Activated CD8-positive, alpha-beta memory T cell treated with anti-CD3 and anti-CD28 coated beads, Interleukin-2, amount 50 U/mL, for 1 hour (primary cell): ENCODE data around the gene GNAZ.
"Not testable (repeated sequence)": the region's sequence is repeated elsewhere in the genome, so short reads cannot be mapped to it uniquely, and the experiment has no call there.

ENCODE experiments used
- DNase-seq: peaks from one replicate; pipeline ENCODE4 v3.0.0-alpha.2; 2020; ENCODE audit errors: extremely low read depth

Gene GNAZ

DNA sequence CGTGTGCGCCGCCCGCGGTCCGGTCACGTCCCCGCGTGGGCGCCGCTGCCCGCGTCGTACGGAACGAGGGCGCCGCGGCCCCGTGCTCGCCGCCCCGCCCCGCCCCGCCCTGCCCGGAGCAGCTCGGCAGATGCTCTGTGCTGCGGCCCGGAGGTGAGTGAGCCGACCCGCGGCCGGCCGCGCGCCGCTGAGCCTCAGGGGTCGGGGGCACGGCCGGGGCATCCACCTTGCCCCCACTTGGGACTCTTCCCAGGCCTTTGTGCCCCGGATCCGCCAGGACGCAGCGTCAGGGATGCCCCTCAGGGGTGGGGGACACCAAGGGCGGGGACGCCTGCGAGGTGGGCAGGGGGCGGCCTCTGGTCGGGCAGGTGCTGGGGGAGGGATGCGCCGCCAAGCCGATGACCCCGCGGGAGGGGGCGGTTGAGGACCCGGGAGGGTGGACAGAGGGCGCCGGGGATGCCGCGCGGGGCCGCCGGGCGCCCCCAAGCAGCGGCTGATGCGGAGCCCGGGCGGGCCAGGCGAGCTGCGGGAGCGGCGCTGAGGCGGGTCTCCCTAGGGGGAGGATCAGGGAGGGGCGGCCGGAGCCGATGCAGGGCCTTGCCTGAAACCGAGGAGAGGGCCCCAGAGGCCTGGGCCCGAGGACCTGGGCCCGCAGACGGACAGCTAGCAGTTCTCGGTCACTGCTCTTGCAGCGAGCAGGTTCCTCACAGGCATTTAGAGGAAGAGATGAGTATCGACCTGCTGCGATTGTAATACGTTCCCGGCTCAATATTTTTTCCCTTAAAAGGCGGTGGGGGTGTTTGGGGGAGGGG lies at the start of gene GNAZ:
TSS of gene GNAZ (plus strand) at position 102 of the 812 bp plus-strand sequence. CDS start 25,177 bp downstream, outside the sequence.
- DNase-seq, result no peak

GRCh38 chr22:23020659-23021293 lies 49.5 kb upstream of the GNAZ start:
- no peak for DNase-seq

DNA sequence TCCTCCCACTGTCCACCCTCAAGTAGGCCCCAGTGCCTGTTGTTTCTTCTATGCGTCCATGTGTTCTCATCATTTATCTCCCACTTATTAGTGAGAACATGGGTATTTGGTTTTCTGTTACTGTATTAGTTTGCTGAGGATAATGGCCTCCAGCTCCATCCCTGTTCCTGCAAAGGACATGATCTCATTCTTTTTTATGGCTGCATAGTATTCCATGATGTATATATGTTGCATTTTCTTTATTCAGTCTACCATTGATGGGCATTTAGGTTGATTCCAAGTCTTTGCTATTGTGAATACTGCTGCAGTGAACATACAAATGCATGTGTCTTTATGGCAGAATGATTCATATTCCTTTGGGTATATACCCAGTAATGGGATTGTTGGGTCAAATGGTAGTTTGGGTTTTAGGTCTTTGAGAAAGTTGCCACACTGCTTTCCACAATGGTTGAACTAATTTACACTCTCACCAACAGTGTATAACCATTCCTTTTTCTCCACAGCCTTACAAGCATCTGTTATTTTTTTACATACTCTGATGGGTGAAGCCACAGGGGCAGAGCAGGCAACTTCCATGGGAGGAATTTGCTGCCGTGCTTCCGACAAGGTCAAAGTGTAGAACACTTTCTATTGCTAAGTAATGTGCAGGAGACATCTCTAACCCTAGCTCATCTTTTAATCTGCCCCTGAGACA lies 48.5 kb upstream of the GNAZ start:
- DNase-seq, result not testable (repeated sequence)

GRCh38 chr22:23023294-23023693 lies 47.0 kb upstream of the GNAZ start:
- no peak for DNase-seq

DNA sequence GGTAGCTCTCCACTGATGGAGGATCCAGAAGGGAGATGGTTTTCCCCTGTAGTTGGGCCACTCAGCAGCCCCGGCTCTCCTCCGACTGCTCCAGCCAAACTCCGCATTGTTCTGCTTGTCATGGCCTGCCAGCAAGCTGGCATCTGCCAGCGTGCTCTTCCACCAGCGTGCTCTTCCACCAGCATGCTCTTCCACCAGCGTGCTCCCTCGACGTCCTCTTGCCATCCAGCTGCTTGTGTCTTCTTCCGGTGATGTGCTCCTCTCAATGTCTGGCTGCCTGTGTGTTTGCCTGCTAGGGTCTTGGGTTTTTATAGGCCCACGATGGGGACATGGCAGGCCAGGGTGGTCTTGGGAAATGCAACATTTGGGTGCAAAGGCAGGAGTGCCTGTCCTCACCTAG lies 43.5 kb upstream of the GNAZ start:
- no peak for DNase-seq

- DNase-seq, result not testable (repeated sequence)
Measured at GRCh38 chr22:23027849-23028248, 42.5 kb upstream of the GNAZ start.

- no peak for DNase-seq
Measured at GRCh38 chr22:23029521-23030228, 40.6 kb upstream of the GNAZ start.

DNA sequence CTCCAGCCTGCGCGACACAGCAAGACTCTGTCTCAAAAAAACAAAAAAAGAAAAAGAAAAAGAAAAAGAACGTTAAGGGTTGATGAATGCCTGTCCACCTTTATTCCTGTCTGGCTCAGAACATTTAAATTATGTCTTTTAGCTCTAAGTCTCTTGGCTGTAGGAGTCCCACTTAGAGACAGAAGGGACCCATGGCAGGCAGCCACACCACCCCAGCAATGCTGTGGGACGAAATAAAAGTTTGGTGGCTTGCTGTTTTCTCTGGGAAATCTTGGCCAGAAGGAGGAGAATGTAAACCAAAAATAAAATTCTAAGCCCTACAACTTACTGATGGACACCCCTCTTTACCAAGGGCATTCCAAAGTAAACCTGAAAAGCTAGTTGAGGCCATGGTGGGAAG lies 38.9 kb upstream of the GNAZ start:
- no peak for DNase-seq

- no peak for DNase-seq
Measured at GRCh38 chr22:23031786-23032185, 38.5 kb upstream of the GNAZ start.

GRCh38 chr22:23032658-23033057 lies 37.7 kb upstream of the GNAZ start:
- DNase-seq, result no peak

GRCh38 chr22:23033116-23033905 lies 37.0 kb upstream of the GNAZ start:
- no peak for DNase-seq

DNA sequence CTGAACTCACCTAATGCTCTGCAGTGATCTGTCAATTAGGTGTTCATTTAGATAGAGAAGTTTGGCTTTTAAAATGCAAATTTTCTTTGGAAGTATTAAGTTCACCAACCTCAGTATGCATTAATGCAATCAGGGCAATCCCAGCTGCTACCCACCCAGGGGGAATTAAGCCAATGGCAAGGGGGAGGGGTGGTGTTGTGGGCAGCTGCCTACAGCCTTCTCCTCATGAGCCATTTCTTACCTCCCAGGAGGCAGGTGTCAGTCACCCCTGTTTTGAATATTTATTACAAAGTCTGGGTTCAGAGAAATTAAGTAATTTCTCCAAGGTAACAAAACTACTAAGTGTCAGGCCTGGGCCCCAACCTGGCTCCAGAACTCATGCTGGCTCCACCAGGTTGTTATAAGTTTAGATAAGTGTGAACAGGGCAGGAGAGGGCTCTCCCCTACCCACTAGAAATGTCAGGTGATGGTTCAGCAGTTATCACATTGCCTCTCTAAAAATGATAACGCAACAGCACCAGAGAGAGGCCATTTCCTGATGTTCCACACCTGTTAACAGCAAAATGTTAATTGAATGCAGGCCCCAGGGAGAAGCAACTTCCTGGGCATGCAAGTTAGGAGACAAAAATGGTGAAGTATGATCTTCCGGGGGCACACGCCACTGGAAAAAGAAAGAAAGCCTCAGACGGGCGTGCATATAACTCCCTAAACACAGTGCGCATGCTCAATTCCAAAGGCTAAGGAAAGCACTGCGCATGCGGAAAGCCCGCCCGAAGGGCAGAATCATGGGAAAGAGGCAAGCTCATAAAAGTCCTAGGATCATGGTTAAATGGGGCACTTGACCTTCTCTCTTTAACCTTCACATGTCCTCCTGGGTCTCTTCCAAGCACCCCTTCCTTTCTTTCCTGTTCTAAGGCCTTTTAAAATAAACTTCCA lies 35.4 kb upstream of the GNAZ start:
- no peak for DNase-seq

- no peak for DNase-seq
Measured at GRCh38 chr22:23035557-23036277, 34.6 kb upstream of the GNAZ start.

DNA sequence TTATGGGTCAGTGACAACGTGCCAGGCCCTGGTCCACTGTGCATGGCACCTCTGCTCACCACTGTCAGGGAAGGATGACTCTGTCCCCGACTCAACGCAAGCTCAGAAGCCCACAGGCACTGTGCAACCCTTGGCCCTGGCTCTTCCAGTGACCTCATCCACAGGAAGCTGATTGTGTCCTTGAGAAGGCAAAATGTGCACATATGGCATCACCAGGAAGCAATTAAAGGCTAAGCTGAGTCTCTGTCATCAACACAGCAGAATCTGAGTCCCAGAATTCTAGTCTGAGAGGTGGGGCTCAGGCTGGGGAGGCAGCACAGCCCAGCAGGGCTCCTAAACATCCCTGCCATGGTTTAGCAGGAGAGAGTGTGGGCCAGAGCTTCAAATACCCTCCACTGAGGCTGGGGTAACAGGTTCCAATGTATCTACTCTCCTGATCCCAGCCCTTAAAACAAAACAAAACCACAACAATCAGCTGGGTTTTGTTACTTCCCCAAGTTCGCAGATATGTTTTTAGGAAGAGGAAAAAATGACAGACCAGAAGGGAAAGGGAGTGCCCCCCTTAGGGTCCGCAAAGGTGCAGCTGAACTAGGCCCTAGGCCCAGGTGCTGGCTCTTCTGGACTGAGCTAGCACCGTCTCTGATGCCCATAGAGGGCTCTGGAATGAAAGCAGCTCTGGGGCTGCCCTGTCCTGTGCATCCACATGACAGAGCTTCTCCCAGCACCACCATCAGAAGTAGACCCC lies 33.5 kb upstream of the GNAZ start:
- DNase-seq, result no peak

DNA sequence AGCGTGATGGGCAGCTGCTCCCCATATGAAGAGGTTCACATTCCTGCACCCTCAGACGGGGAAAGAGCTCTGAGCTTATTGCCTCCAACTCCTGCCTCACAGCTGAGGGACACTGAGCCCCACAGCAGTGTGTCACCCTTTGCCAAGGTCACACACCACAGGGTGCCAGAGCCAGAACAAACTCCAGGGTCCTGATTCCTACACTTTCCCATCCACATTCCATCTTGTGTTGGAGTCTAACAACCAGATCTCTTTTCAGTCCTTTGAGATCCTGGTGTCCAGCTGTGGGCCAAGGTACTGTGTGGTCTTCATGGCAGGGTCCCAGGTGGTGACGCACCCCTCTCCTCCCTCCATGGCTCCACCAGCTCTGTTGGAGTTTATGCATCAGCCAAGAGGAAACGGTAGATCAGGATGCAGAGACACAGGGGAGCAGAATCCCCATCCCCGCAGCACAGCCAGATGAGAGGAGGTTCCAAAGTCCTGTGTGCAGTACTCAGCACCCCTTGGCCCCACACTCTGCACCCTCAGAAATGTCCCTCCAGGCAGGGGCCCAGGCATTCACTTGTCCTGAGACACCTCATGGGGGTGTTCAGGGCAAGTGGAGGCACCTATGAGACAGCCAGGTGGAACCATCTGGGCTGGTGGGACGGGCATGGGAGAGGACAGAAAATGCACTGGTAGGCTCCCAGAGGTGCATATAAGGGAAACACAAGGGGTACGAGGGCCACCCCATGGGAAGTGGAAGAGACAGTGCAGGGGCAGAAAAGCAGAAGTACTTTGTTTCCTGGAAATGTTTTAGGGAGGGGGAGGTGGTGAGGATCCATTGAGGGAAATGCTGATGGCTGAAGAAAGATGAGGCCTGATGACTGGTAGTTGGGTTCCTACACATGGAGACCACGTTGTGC lies 32.6 kb upstream of the GNAZ start:
- DNase-seq, result no peak

GRCh38 chr22:23038334-23038642 lies 32.0 kb upstream of the GNAZ start:
- no peak for DNase-seq

DNA sequence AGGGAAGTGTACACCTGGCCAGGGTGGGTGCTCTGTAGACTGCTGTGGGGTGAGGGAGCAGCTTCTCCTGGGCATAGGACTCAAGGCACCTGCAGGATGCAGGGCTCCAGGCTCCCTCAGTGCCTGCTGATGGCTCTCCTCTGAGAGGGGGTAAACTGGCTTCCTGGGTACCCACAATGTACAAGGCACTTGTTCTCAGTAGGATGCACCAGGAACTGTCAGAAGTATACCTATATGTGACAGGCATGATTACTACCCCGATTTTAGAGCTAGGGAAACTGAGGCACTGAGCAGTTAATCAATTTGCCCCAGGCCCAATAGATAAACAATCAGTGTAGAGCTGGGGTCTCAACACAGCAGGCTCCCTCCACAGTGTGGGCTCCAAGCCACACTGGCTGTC lies 31.4 kb upstream of the GNAZ start:
- no peak for DNase-seq

DNA sequence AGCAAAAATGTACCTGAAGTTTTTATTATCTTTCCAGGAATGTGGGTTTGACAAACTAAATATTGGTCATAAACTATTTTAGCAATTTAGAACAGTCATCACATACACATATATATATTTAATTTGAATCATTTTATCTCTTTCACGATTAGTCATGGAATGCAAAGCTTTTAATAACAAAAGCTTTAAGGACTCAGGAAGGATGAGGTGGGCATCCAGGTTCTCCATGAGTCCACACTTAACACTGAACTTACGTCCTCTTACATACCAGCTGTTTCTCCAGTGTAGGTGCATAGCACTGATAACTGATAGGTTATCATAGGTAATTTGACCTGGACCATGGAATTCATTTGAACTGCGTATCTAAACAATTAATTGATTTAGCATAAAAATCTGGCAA lies 28.1 kb upstream of the GNAZ start:
- DNase-seq, result no peak
